ENCODE measurements around the gene SLC52A1.

SLC52A1 gene

DNA sequence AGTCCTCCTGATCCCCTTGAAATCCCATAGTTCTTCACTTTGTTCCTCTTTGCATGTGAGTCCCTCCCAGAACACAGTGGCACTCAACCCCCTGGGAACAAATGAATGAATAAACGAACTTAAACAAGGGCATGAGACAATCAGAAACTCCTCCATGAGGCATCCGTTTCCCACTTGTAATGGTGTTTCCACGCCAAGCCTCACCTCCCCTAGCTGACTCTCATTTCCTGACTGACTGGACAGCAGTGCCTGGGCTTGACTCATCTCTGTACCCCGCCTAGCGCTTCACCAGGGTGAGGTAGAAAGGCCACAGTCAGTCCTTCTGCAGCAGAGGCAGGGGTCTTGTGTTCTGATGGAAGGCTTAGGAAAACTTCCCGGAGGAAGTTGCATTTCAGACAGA lies 23.3 kb downstream of the SLC52A1 start:
- no peak overlapping the region for H3K4me2 ChIP-seq (ENCODE audit: low read depth, low read length)
- H3K4me1 ChIP-seq (ENCODE audit: low read length) = no peaks in the 10 kb centered on the region
- no peaks in the 10 kb centered on the region for H3K9me3 ChIP-seq (replicated peaks; ENCODE audit: insufficient read depth, low read length)

DNA sequence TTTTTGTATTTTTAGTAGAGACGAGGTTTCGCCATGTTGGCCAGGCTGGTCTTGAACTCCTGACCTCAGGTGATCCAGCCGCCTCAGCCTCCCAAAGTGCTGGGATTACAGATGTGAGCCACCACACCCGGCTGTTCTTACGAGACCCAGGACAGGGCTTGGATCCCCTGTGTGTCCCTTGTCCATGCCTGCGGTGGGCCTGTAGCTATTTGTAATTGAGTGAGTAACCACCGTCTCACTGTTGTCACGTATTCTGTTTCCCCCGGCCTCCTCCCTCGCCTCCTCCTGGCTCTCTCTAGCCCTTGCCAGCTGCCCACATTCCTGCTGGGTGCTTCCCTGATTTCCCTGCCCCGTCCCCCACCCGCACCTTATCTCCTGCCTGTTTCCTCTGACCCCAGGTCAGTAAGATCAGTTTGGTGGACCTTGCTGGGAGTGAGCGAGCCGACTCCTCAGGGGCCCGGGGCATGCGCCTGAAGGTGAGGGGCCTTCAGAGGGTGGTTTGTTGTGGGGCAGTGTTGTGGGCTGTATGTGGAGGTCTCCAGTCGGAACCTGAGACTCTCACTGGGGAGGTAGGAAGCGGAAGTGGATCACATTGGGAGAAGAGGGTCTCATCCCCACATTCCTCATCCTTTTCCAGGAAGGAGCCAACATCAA lies 31.9 kb downstream of the SLC52A1 start:
- H3K9ac ChIP-seq (ENCODE audit: low read length) = no peak overlapping the region
- DNase-seq = no peak
- H3K79me2 ChIP-seq (ENCODE audit: low read length) = peaks cover 11% of the 10 kb centered on the region
- no peak overlapping the region for H2AFZ ChIP-seq (ENCODE audit: low read length)
- H4K20me1 ChIP-seq (ENCODE audit: insufficient read depth, low read length) = no peaks in the 10 kb centered on the region
- H3K27me3 ChIP-seq (replicated peaks; ENCODE audit: insufficient read depth, low read length) = no peaks in the 10 kb centered on the region
- H3K36me3 ChIP-seq (replicated peaks; ENCODE audit: insufficient read depth, low read length) = no peaks in the 10 kb centered on the region
- TF ChIP-seq, protein P1, sequence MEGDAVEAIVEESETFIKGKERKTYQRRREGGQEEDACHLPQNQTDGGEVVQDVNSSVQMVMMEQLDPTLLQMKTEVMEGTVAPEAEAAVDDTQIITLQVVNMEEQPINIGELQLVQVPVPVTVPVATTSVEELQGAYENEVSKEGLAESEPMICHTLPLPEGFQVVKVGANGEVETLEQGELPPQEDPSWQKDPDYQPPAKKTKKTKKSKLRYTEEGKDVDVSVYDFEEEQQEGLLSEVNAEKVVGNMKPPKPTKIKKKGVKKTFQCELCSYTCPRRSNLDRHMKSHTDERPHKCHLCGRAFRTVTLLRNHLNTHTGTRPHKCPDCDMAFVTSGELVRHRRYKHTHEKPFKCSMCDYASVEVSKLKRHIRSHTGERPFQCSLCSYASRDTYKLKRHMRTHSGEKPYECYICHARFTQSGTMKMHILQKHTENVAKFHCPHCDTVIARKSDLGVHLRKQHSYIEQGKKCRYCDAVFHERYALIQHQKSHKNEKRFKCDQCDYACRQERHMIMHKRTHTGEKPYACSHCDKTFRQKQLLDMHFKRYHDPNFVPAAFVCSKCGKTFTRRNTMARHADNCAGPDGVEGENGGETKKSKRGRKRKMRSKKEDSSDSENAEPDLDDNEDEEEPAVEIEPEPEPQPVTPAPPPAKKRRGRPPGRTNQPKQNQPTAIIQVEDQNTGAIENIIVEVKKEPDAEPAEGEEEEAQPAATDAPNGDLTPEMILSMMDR (IDR thresholded peaks at IDR 0.05; ENCODE audit: low read length) = no peak
- TF ChIP-seq EZH2phosphoT487 (IDR thresholded peaks at IDR 0.05; ENCODE audit: low read length) = no peak
- TF ChIP-seq EZH2 (optimal IDR thresholded peaks at IDR 0.05; ENCODE audit: low read depth, low read length) = no peak
- no peak overlapping the region for H3K4me3 ChIP-seq (ENCODE audit: low read length)
- H3F3A ChIP-seq (ENCODE audit: insufficient read depth, low read length) = no peaks in the 10 kb centered on the region
- H3K27ac ChIP-seq (ENCODE audit: low read length) = no peak overlapping the region
- H3K4me2 ChIP-seq (ENCODE audit: low read depth, low read length) = no peak overlapping the region
- no peaks in the 10 kb centered on the region for H3K9me2 ChIP-seq (replicated peaks; ENCODE audit: insufficient read depth, low read length)
- peaks cover 9% of the 10 kb centered on the region for H3K4me1 ChIP-seq (ENCODE audit: low read length)
- H3K9me3 ChIP-seq (replicated peaks; ENCODE audit: insufficient read depth, low read length) = no peaks in the 10 kb centered on the region

More for the DNA sequence above, 23.3 kb downstream of the SLC52A1 start:
- TF ChIP-seq, protein P1 (IDR thresholded peaks at IDR 0.05; ENCODE audit: low read length) = no peak
- TF ChIP-seq EZH2 (optimal IDR thresholded peaks at IDR 0.05; ENCODE audit: low read depth, low read length) (no peak), EZH2phosphoT487 (IDR thresholded peaks at IDR 0.05; ENCODE audit: low read length) (no peak)
- no peak overlapping the region for H3K4me3 ChIP-seq (ENCODE audit: low read length)
- no peaks in the 10 kb centered on the region for H3F3A ChIP-seq (ENCODE audit: insufficient read depth, low read length)
- no peaks in the 10 kb centered on the region for H3K27me3 ChIP-seq (replicated peaks; ENCODE audit: insufficient read depth, low read length)
- no peak overlapping the region for H3K9ac ChIP-seq (ENCODE audit: low read length)
- H3K36me3 ChIP-seq (replicated peaks; ENCODE audit: insufficient read depth, low read length) = no peaks in the 10 kb centered on the region
- H3K79me2 ChIP-seq (ENCODE audit: low read length) = no peaks in the 10 kb centered on the region
- DNase-seq = no peak
- H4K20me1 ChIP-seq (ENCODE audit: insufficient read depth, low read length) = no peaks in the 10 kb centered on the region
- no peaks in the 10 kb centered on the region for H3K9me2 ChIP-seq (replicated peaks; ENCODE audit: insufficient read depth, low read length)
- no peak overlapping the region for H2AFZ ChIP-seq (ENCODE audit: low read length)
- no peak overlapping the region for H3K27ac ChIP-seq (ENCODE audit: low read length)

DNA sequence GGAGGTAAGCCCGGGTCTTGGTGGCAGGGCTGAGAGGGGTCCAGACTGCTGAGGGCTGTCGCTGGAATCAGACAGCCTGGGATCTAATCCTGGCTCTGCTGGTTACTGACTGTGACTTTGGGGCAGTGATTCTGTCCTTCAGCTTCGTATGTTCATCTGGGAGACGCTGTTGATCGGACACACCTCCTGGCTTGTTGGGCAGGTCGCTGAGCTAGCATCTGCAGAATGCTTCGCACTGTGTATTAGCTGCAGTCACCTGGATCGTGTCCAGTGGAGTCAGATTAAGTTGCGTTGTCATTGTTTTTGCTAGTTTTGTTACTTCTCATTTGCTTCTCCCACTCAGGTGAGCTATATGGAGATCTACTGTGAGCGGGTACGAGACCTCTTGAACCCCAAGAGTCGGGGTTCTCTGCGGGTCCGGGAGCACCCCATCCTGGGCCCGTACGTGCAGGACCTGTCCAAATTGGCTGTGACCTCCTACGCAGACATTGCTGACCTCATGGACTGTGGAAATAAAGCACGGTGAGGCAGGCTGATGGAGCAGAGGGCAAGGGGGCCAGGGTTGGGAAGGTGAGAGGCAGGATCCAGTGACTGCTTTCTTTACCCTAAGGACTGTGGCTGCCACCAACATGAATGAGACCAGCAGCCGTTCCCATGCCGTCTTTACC lies 33.0 kb downstream of the SLC52A1 start:
- Histone ChIP-seq H3K27me3 (replicated peaks; ENCODE audit: insufficient read depth, low read length) (no peaks in the 10 kb centered on the region), H3K4me3 (ENCODE audit: low read length) (no peak overlapping the region), H3K4me2 (ENCODE audit: low read depth, low read length) (no peak overlapping the region), H4K20me1 (ENCODE audit: insufficient read depth, low read length) (no peaks in the 10 kb centered on the region), H3K9ac (ENCODE audit: low read length) (no peak overlapping the region), H3K9me3 (replicated peaks; ENCODE audit: insufficient read depth, low read length) (no peaks in the 10 kb centered on the region), H3K27ac (ENCODE audit: low read length) (no peak overlapping the region), H3K79me2 (ENCODE audit: low read length) (peaks cover 15% of the 10 kb centered on the region), H3K9me2 (replicated peaks; ENCODE audit: insufficient read depth, low read length) (no peaks in the 10 kb centered on the region), H3F3A (ENCODE audit: insufficient read depth, low read length) (no peaks in the 10 kb centered on the region), H3K4me1 (ENCODE audit: low read length) (peaks cover 10% of the 10 kb centered on the region), H3K36me3 (replicated peaks; ENCODE audit: insufficient read depth, low read length) (no peaks in the 10 kb centered on the region), H2AFZ (ENCODE audit: low read length) (no peak overlapping the region)
- TF ChIP-seq, protein P1 (IDR thresholded peaks at IDR 0.05; ENCODE audit: low read length) = no peak
- TF ChIP-seq EZH2phosphoT487 (IDR thresholded peaks at IDR 0.05; ENCODE audit: low read length) = no peak
- no peak for TF ChIP-seq EZH2 (optimal IDR thresholded peaks at IDR 0.05; ENCODE audit: low read depth, low read length)
- DNase-seq = no peak
